ENCODE measurements around the gene SHISA9. TPM values are rescaled to one million over a fixed set of nuclear protein-coding genes. Genes with fewer than 3 reads are reported as not detected.

SHISA9 gene
- total RNA-seq, 2 donors from 2014 or later = 20.5 to 24.0 TPM

DNA sequence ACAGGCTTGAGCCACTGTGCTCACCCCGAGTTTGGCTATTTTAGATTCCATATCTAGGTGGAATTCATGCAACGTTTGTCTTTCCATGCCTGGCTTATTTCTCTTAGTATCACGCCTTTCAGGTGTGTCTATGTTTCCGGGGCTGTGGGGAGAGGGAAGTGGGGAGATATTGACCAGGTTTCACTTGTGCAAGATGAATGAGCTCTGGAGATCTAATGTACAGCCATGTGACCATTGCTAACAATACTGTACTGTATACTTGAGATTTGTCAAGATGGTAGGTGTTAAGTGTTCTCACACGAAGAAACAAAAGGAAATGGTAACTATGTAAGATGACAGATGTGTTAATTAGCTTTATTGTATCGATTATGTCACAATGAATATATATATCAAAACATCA, 199.6 kb downstream of the SHISA9 start:
- Histone ChIP-seq H3K4me1 (replicated peaks) (no peaks in the 10 kb centered on the region), H3K9me3 (no peaks in the 10 kb centered on the region), H3K4me3 (no peak overlapping the region), H3K36me3 (no peaks in the 10 kb centered on the region), H3K27me3 (replicated peaks; ENCODE audit: insufficient read depth) (no peaks in the 10 kb centered on the region), H3K27ac (no peak overlapping the region)
- WGBS = 76% methylated on average over 6 of the region's 6 CpGs
- DNase-seq (ENCODE audit: low spot score) = no peak
- TF ChIP-seq, protein P1, sequence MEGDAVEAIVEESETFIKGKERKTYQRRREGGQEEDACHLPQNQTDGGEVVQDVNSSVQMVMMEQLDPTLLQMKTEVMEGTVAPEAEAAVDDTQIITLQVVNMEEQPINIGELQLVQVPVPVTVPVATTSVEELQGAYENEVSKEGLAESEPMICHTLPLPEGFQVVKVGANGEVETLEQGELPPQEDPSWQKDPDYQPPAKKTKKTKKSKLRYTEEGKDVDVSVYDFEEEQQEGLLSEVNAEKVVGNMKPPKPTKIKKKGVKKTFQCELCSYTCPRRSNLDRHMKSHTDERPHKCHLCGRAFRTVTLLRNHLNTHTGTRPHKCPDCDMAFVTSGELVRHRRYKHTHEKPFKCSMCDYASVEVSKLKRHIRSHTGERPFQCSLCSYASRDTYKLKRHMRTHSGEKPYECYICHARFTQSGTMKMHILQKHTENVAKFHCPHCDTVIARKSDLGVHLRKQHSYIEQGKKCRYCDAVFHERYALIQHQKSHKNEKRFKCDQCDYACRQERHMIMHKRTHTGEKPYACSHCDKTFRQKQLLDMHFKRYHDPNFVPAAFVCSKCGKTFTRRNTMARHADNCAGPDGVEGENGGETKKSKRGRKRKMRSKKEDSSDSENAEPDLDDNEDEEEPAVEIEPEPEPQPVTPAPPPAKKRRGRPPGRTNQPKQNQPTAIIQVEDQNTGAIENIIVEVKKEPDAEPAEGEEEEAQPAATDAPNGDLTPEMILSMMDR (IDR thresholded peaks at IDR 0.05) = no peak
- no peak for TF ChIP-seq POLR2AphosphoS5 (IDR thresholded peaks at IDR 0.05)
- TF ChIP-seq POLR2A (IDR thresholded peaks at IDR 0.05) = no peak
- intact Hi-C loops (cut with DNase I) = no loop called here

DNA sequence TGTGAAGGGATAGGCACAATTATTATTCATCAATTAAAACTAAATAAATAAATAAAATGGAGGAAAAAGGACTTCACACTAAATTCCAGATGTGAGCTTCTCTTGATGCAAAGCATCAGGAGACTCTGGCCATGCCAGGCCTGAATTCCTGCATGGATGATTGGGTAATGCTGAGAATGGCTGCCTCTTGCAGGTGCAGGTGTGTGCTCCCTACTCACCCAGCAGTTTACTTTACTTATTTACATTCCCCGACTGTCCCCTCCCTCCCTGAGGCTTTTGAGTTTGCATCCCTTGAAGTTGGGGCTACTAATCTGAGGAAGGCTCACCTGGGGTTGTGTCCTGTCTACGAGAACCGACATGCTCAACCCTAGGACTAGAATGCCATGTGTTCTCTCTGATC, 200.4 kb downstream of the SHISA9 start:
- H3K4me3 ChIP-seq = no peak overlapping the region
- H3K4me1 ChIP-seq (replicated peaks) = no peaks in the 10 kb centered on the region
- intact Hi-C loops (cut with DNase I) = no loop called here
- no peaks in the 10 kb centered on the region for H3K27me3 ChIP-seq (replicated peaks; ENCODE audit: insufficient read depth)
- WGBS = 61% methylated on average over 3 of the region's 3 CpGs
- no peak overlapping the region for H3K27ac ChIP-seq
- H3K36me3 ChIP-seq = no peaks in the 10 kb centered on the region
- no peaks in the 10 kb centered on the region for H3K9me3 ChIP-seq
- TF ChIP-seq POLR2AphosphoS5 (IDR thresholded peaks at IDR 0.05) (no peak), POLR2A (IDR thresholded peaks at IDR 0.05) (no peak)
- TF ChIP-seq, protein P1 (IDR thresholded peaks at IDR 0.05) = no peak
- no peak for DNase-seq (ENCODE audit: low spot score)

DNA sequence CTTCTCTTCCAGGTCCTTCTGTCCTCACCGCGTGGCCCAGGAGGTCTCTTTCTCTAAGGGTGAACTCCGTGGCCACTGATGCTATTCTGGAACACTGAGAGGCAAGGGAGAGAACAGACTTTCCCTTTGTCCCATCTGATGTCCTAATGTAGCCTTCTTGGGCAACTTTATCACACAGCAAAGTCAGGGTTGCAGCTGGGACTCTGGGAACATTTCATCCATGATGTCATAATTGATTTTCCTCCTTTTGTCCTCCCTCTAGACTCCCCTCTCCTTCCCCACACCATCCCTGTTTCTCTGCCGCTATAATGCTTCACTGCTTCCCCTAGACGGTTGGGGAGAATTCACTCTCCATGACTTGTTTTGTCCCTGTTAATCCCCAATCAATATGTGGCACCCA, 201.0 kb downstream of the SHISA9 start:
- Histone ChIP-seq H3K9me3 (no peaks in the 10 kb centered on the region), H3K4me3 (no peak overlapping the region), H3K4me1 (replicated peaks) (no peaks in the 10 kb centered on the region), H3K36me3 (no peaks in the 10 kb centered on the region), H3K27me3 (replicated peaks; ENCODE audit: insufficient read depth) (no peaks in the 10 kb centered on the region), H3K27ac (no peak overlapping the region)
- DNase-seq (ENCODE audit: low spot score) = no peak
- WGBS = 81% methylated on average over 5 of the region's 5 CpGs
- intact Hi-C loops (cut with DNase I) = no loop called here
- TF ChIP-seq POLR2AphosphoS5 (IDR thresholded peaks at IDR 0.05) = no peak
- TF ChIP-seq, protein P1 (IDR thresholded peaks at IDR 0.05) = no peak
- no peak for TF ChIP-seq POLR2A (IDR thresholded peaks at IDR 0.05)

GRCh38 chr16:13103831-13104530, 202.6 kb downstream of the SHISA9 start:
- no peaks in the 10 kb centered on the region for H3K4me1 ChIP-seq (replicated peaks)
- H3K36me3 ChIP-seq = no peaks in the 10 kb centered on the region
- intact Hi-C loops (cut with DNase I) = no loop called here
- H3K9me3 ChIP-seq = no peaks in the 10 kb centered on the region
- 94% methylated on average over 6 of the region's 6 CpGs for WGBS
- no peaks in the 10 kb centered on the region for H3K27me3 ChIP-seq (replicated peaks; ENCODE audit: insufficient read depth)
- no peak overlapping the region for H3K4me3 ChIP-seq
- no peak for DNase-seq (ENCODE audit: low spot score)
- H3K27ac ChIP-seq = no peak overlapping the region
- TF ChIP-seq POLR2AphosphoS5 (IDR thresholded peaks at IDR 0.05) (no peak), POLR2A (IDR thresholded peaks at IDR 0.05) (no peak)
- TF ChIP-seq, protein P1 (IDR thresholded peaks at IDR 0.05) = no peak

DNA sequence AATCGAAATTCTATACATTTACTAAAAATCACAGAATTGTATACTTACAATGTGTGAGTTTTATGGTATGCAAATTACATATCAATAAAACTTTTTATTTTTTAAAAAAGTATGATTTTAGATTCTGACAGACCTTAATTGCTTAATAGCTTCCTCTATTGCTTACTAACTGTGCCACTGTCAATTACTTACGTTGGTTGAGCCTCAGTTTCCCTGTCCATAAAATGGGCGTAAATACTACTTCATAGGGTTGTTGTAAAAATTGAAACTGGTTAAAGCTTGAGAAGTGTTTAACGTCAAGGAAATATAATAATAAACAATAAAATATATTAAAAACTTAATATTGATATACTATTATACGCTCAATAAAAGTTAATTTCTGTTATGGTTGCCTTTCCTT, 203.4 kb downstream of the SHISA9 start:
- Histone ChIP-seq H3K27me3 (replicated peaks; ENCODE audit: insufficient read depth) (no peaks in the 10 kb centered on the region), H3K4me3 (no peak overlapping the region), H3K36me3 (no peaks in the 10 kb centered on the region), H3K4me1 (replicated peaks) (no peaks in the 10 kb centered on the region), H3K9me3 (no peaks in the 10 kb centered on the region), H3K27ac (no peak overlapping the region)
- intact Hi-C loops (cut with DNase I) = no loop called here
- no peak for DNase-seq (ENCODE audit: low spot score)
- 69% methylated on average over 5 of the region's 5 CpGs for WGBS
- TF ChIP-seq, protein P1 (IDR thresholded peaks at IDR 0.05) = no peak
- TF ChIP-seq POLR2AphosphoS5 (IDR thresholded peaks at IDR 0.05) (no peak), POLR2A (IDR thresholded peaks at IDR 0.05) (no peak)

Measured in prostate gland (tissue), 2 donors.